ENCODE results near the gene ECSCR.
A peak's percentile ranks its signal among the peaks of the same experiment; 100 is the strongest.

Gene ECSCR

GRCh38 chr5:139422307-139422893, 40.1 kb downstream of the ECSCR start:
- peak; percentile 31 for DNase-seq (ENCODE audit: low read depth)
- peak; percentile 76 for TF ChIP-seq CTCF (IDR thresholded peaks at IDR 0.05; ENCODE audit: control insufficient read depth, insufficient read depth, low read depth, low read length, missing control alignments)
- H3K4me3 ChIP-seq (ENCODE audit: control insufficient read depth, low read depth, low read length), result no peak overlapping the region

GRCh38 chr5:139419226-139420192, 43.0 kb downstream of the ECSCR start:
- H3K4me3 ChIP-seq (ENCODE audit: control insufficient read depth, low read depth, low read length), result no peak overlapping the region
- TF ChIP-seq CTCF (IDR thresholded peaks at IDR 0.05; ENCODE audit: control insufficient read depth, insufficient read depth, low read depth, low read length, missing control alignments), result no peak
- no peak for DNase-seq (ENCODE audit: low read depth)

- H3K4me3 ChIP-seq (ENCODE audit: control insufficient read depth, low read depth, low read length), result no peak overlapping the region
- DNase-seq (ENCODE audit: low read depth), result no peak
- no peak for TF ChIP-seq CTCF (IDR thresholded peaks at IDR 0.05; ENCODE audit: control insufficient read depth, insufficient read depth, low read depth, low read length, missing control alignments)
Observed at GRCh38 chr5:139418793-139419192, 43.8 kb downstream of the ECSCR start.

GRCh38 chr5:139417214-139417613, 45.3 kb downstream of the ECSCR start:
- no peak overlapping the region for H3K4me3 ChIP-seq (ENCODE audit: control insufficient read depth, low read depth, low read length)
- TF ChIP-seq CTCF (IDR thresholded peaks at IDR 0.05; ENCODE audit: control insufficient read depth, insufficient read depth, low read depth, low read length, missing control alignments), result no peak
- no peak for DNase-seq (ENCODE audit: low read depth)

- DNase-seq (ENCODE audit: low read depth), result no peak
- no peak for TF ChIP-seq CTCF (IDR thresholded peaks at IDR 0.05; ENCODE audit: control insufficient read depth, insufficient read depth, low read depth, low read length, missing control alignments)
- H3K4me3 ChIP-seq (ENCODE audit: control insufficient read depth, low read depth, low read length), result no peak overlapping the region
Observed at GRCh38 chr5:139416651-139417050, 45.9 kb downstream of the ECSCR start.

- TF ChIP-seq CTCF (IDR thresholded peaks at IDR 0.05; ENCODE audit: control insufficient read depth, insufficient read depth, low read depth, low read length, missing control alignments), result no peak
- no peak overlapping the region for H3K4me3 ChIP-seq (ENCODE audit: control insufficient read depth, low read depth, low read length)
- DNase-seq (ENCODE audit: low read depth), result no peak
Observed at GRCh38 chr5:139415869-139416268, 46.7 kb downstream of the ECSCR start.

All from AG09309 (cell line).